T-helper 22 cell (primary cell): Measurements from ENCODE around the gene CMPK1.
A peak's percentile ranks its signal among the peaks of the same experiment; 100 is the strongest.
"Not testable (repeated sequence)": the region's sequence is repeated elsewhere in the genome, so short reads cannot be mapped to it uniquely, and the experiment has no call there.

Experiments used
- DNase-seq: peaks from one replicate; pipeline ENCODE4 v3.0.0-alpha.2; 2020; ENCODE audit warnings: low read depth

The CMPK1 gene, protein sequence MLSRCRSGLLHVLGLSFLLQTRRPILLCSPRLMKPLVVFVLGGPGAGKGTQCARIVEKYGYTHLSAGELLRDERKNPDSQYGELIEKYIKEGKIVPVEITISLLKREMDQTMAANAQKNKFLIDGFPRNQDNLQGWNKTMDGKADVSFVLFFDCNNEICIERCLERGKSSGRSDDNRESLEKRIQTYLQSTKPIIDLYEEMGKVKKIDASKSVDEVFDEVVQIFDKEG

DNA sequence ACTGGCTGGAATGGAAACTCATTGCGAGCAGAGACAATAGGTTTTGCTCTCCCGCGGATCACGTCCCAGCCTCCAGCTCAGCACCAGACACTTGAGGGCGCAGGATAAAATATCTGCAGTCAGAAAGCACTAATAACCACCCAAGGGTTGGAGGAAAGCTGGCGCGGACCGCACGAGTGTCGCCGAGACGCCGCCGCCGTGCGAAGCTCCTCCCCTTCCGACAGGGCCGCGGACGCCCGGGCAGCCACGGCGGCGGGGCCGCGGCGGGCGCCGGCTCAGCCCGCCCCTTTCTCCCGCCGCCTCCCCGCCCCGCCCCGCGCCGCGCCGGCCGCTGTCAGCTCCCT is at the start of gene CMPK1:
Gene CMPK1 (plus strand): TSS at position 213 of the 344 bp plus-strand sequence. CDS start 156 bp downstream, outside the sequence.
- peak; percentile 70 for DNase-seq

DNA sequence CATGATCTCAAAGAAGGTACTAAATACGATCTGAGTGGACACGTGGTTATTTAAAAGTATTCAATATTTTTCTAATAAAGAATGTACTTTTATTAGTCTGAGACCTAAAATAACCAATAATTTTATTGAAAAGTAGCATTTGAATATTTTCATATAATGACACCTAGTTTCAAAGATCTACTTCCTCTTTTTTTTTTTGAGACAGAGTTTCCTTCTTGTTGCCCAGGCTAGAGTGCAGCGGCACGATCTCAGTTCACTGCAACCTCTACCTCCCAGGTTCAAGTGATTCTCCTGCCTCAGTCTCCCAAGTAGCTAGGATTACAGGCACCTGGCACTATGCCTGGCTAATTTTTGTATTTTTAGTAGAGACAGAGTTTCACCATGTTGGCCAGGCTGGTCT is 45.5 kb upstream of the CMPK1 start:
- not testable (repeated sequence) for DNase-seq

DNA sequence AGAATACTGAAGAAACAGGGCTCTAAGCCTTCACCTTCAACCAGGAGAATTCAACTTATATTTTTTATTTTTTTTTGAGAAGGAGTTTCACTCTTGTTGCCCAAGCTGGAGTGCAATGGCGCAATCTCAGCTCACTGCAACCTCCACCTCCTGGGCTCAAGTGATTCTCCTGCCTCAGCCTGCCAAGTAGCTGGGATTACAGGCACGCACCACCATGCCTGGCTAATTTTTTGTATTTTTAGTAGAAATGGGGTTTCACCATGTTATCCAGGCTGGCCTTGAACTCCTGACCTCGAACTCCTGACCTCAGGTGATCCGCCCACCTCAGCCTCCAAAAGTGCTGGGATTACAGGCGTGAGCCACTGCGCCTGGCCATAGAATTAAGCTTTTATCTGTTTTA is 38.7 kb upstream of the CMPK1 start:
- DNase-seq = not testable (repeated sequence)

DNA sequence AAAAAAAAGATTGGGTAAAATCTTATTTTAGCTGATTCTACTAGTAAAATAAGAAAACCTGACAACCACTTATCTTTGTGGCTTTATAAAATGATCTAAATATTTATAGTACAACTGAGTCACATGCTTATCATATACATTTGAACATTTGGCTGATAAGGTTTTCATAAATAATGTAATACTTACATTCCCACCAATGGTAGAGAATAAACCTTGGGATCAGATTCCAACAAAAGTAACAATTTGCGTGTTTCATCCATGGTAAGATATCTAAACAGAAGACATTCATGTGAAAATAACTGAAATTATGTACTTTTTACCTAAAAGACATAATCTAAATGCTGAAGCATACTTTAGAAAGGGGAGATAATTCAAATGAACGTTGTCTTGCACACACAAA is 38.0 kb upstream of the CMPK1 start:
- no peak for DNase-seq

DNA sequence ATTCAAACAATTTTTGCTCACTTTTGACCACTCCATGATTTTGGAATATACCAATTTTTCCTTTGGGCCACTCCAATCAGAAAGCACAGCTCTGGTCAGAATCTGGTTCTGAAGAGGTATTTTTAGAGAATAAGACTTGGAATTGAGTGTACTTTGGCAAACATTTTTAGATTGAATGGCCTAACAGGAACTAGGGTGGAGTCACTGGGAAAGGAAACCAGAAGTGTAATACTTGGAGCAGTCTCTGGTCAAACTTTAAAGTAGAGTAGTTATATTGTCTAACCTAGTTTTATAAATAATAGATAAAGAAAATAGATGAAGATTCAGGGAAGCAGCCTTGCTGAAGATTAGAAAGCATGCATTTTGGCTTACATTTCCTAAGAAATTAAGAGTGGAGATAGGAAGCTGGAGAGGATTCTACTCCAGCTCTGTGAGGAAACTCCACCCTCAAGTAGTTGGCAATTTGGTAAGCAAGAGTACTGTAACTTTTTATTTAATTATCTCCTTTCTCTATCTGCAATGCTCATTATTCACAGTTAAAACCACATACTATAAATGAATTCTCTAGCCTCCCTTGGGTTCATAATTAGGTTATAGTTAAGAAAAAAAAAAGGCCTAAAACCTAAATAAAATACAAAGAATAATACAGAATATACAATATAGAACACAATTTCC is 35.4 kb upstream of the CMPK1 start:
- no peak for DNase-seq

DNA sequence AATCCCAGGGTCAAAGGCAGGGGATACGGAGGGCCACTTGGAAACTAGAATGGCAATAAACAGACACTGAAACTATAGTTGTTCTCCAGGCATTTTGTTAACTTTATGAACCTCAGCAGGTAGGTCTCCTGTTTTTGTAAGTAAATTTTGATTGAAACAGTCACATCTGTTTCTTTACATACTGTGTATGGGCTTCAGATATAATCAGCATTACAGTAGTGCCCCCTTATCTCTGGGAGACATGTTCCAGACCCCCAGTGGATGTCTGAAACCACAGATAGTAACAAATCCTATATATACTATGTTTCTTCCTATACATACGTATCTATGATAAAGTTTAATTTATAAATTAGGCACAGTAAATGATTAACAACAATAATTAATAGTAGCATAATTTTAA is 31.1 kb upstream of the CMPK1 start:
- DNase-seq = no peak

DNA sequence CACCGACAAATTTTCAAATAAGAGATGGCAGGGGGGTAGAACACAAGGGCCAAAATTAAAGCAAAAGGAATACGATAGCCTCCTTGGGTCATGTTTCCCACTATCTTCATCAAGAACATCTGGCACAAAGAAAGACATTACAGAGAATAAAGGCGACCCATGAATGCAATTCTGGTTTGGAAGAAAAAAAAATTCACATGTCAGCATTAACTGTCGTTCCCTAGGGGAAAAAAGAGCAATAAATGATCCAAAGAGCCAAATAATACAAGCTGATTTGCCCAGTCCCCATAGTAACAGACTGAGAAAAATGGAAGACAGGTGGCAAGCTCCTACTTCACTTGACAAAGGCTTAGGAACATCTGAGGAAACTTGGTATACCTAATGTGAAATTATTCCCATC is 24.2 kb upstream of the CMPK1 start:
- no peak for DNase-seq

DNA sequence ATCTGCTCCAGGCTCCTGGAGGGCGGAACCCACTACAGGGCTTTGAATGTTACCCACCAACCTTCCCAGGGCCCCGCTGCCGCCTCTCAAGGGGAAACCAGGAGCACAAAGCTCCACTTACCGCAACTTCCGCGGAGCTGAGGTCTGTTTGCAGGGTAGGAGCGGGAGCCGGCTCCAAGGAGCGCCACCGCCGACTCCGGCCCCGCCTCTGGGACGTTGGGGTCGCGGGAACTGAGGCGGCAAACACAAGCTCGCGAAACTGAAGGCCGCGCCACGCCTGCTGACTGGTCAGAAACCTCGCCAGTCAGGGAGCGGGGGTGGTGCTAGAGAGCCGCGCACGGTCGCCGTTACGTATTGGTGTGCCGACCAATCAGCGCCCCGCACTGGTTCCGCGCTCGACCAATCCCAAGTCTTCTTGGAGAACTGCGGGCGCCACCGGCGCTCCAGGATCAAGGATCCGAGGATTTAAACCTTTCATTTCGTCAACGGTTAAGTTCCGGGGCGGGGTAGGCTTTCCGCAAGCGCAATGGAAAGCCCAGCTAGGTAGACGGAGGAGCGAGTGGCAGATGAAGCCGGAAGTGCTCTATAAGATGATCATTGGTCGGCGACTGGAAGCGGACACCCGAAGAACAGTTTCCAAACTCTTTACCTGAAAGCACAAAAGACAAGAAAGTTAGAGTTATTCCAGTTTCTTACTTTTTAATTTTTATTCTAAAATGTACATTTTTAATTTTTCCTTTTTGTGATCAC is 19.5 kb upstream of the CMPK1 start, which contains the start of gene STIL:
Gene STIL (minus strand): TSS at position 233 of the 750 bp plus-strand sequence. CDS start 3,828 bp downstream, outside the sequence.
- peak; percentile 94 for DNase-seq

DNA sequence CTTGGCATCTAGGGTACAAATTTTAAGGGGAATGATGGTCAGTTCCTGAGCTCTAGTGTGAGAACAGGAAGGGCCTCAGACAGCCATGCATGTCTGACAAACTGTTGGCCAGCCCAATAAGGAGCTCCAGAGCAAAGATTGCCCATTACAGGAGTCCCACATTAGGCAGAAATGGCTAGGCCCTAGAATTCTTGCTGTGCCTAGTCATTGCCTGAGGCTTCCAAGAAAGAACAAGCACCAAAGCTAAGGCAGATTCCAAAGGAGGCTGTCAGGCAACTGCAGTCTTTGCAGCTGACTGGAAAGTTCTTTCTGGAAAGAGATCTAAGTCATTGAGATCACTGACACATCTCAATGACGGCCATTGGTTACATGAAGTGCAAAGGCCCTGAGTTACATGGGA is 15.7 kb upstream of the CMPK1 start:
- DNase-seq = no peak

DNA sequence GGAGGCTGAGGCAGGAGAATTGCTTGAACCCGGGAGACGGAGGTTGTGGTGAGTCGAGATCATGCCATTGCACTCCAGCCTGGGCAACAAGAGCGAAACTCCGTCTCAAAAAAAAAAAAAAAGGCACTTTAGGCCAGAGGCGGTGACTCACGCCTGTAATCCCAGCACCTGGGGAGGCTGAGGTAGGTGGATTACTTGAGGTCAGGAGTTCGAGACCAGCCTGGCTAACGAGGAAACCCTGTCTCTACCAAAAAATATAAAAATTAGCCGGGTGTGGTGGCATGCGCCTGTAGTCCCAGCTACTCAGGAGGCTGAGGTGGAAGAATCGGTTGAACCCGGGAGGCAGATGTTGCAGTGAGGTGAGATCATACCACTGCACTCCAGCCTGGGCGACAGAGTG is 13.6 kb upstream of the CMPK1 start:
- DNase-seq = not testable (repeated sequence)

DNA sequence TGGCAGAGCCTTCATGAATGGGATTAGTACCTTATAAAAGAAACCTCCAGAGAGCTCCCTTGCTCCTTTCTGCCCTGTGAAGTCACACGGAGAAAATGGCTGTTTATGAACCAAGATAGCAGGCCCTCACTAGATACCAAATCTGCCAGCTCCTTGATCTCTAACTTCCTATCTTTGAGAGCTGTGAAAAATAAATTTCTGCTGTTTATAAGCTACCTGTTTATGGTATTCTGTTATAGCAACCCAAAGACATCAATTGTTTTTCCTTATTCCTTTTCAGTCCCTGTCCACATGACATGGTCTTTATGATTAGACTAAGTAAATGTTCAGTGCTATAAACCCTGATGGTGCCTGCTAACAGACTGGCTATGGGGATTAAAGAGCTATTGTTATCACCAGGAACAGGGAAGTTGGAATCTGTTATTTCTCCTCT is 10.0 kb upstream of the CMPK1 start:
- no peak for DNase-seq

DNA sequence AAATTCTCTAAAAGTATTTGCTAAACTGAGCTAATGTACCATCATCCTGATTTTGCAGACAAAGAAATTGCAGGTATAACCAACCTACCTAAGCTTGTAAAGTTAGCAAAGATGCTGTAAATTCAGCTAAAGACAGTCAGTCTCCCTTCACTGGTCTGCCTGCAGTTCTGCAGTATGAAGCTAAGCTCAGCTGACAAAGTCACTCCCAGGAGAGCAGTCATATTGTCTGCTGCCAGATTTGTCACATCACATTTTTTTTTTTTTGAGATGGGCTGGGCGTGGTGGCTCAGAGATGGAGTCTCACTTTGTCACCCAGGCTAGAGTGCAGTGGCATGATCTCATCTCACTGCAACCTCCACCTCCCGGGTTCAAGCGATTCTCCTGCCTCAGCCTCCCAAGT is 8.9 kb upstream of the CMPK1 start:
- no peak for DNase-seq

DNA sequence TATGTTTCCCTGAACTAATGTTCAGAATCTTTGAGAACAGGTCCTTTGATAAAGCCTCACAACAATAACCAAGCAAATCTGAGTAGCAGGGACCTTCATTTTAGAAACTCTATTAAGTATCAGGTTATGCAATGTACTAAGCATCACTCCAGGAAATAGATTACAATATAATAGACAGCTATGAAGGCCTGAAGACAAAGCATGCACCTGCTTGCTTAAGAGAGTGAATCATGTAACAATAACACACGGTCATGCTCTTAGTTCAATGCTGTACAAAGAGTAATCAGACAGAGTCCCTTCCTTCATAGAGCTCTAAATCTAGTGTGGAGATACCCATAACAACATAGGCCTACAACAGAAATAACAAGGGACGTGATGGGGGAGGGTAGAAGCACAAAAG is 8.1 kb upstream of the CMPK1 start:
- DNase-seq = no peak

DNA sequence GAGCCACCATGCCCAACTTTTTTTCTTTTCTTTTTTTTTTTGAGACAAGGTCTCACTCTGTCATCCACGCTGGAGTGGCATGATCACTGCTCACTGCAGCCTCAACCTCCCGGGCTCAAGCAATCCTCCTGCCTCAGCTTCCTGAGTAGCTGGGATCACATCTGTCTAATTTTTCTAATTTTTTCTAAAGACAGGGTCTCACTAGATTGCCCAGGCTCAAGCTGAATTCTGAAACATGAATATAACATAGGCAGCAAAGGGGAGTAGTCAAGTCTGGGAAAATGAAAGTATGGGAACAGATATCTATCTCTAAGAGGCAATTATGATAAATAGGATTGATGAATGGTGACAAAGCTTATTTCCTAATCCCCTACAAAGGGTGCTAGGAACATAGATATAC is 7.3 kb upstream of the CMPK1 start:
- DNase-seq = no peak

DNA sequence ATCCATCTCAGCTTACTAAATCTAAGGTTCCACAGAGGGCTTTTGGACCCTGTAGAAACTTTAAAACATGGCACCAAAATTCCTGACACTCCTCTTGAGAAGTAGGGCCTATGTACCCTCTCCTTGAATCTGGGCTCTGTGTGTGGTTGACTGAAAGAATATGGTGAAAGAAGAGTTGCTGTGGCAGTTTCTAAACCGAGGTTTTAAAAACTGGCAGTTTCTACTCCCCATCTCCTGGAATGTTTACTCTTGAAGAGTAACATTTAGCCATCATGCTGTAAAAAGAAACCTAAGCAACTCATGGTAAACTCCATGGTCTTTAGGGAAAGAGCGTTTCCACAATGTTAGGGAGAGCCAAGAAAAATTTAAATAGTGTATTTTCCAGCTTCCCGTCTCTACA is 4.6 kb upstream of the CMPK1 start:
- no peak for DNase-seq

DNA sequence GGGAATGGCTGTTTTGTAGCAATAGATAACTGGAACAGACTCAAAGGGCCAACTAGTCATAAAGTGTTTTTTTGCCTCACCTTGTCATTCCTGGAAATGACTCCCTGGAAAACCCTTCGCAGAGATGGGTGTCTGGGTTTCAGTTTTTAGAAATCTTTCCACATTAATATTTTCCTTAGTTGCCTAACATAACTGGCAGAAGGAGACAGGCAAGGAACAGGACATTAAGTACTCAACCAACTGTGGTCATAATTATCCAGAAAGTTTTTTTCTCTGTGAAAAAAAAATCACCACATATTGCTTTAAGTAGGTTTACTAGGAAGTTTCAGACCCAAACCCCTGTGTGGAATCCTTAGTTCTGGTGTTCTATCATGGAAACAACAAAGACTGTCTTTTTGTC is 3.4 kb upstream of the CMPK1 start:
- DNase-seq = no peak

DNA sequence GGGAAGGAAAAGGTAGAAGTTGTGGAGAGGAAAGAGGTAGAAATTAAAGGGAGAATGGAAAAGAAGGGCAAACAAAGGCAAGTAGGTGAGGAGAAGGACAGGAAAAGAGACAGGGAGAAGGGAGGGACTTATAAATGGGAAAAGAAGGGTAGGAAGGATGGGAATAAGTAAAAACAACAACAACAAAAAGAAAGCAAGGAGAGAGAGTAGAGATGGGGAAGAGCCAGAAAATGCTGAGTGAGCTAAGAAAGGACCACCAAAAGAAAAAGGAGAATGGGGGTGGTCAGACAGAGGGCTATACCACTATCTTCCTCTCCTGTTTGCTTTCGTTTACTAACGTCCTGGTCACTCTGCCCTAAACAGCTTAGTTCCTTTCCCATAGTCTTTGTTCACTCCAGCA is 1.7 kb upstream of the CMPK1 start:
- DNase-seq = no peak

DNA sequence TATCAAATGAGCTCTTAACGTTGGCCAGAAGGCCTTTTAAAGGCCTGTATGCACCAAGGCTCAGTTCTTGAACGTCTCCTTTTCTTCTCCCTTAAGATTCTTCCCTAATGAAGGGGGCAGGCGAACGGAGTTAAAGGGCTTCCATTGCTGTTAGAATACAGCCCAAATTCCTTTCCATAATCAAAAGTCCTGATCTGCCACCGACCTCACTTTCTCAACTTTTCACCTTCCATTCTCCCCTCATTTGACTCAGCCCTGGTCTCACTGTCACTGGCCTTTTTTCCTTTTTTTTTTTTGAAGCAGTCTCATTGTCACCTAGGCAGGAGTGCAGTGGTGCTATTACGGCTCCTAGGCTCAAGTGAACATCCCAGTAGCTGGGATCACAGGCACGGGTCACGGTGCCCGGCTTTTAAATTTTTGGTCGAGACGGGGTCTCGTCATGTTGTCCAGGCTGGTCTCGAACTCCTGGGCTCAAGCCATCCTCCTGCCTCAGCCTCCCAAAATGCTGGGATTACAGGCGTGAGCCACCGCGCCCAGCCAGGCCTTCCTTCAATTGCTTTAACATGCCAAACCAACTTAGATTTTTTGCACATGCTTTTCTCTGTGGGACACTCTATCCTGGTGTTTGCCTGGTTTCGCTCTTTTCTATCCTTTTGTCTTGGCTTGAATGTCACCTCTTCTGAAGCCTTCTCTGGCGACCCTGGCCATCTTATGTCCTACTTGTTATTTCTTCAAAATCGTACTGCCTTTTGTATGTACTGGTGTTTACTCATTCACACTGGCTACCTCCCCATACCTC is 612 bp upstream of the CMPK1 start:
- no peak for DNase-seq

DNA sequence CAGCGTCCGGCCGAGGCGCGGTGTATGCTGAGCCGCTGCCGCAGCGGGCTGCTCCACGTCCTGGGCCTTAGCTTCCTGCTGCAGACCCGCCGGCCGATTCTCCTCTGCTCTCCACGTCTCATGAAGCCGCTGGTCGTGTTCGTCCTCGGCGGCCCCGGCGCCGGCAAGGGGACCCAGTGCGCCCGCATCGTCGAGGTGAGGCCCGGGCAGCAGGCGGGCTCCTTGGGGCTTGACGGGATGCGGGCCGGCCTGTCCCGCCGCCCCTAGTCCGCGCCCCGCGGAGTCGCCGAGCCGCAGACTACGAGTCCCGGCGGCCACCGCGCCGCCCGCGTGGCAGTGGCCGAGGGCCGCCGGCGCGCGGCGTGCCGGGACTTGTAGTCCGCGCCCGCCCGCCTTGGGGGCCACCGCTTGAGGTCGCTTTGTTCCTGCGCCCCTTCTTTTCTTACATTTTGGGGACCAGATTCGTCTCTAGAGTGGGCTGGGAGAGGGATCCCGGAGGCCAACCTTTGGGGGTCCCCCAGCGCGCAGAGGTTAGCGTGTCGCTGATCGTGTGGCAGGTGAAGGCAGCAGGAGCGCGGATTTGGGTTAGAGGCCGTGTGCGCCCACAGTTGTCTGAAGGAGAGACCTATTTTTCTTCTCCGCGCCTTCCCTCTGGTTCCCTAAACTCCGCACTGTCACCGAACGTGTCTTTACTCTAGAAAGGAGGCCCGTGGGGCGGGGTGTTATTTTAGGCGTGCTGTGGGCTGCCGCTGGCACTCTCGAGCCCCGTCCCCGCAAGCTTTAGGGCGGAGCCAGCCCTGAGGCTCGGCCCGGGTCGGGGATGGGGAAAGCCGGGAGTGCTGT is 553 bp downstream of the CMPK1 start:
- DNase-seq = peak; percentile 58

DNA sequence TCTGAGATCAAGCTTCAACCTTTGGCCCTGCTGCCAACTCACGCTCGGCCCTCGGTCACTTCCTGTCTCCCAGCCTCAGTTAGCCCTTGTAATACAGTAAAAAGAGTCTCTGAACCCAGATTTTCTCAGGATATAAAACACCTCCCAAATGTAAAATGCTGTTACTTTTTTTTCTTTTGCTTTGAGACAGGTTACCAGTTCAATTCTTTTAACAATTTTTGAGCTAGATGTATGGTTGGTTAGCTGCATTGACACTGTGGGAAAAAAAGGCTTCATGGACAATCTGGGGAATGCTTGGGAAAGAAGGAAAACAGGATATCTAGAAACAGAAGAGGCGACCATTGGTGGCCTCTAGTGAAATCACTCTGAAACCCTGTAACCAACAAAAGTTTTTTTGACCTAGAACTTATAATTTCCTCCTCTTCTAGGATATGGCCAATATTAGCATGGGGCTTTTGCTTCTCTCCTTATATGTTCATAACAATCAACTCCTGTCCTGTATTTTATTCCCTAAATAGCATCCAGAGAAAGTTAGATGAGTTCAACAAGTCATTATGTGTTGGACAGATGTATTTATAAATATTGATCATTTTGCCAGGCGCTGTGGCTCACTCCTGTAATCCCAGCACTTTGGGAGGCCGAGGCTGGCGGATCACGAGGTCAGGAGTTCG is 1.3 kb downstream of the CMPK1 start:
- DNase-seq = no peak

DNA sequence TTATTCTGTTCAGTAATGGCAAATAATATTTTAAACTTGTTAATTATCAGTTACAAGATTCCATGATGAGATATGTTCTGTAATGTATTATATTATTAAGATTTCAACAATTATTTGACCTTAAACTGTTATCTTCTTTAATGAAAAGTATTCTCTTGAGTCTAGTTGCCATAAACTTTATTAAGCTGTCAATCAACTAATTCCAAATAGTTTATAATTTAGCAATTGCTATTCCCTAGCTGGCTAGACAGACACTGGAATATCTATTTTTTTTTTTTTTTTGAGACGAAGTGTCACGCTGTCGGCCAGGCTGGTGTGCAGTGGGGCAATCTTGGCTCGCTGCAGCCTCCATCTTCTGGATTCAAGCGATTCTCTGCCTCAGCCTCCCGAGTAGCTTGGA is 3.8 kb downstream of the CMPK1 start:
- no peak for DNase-seq
